Measurements from ENCODE around the gene SOBP.

GRCh38 chr6:107682721-107683120, 192.8 kb downstream of the SOBP start:
- TF ChIP-seq POLR2AphosphoS5 (IDR thresholded peaks at IDR 0.05), result no peak
- TF ChIP-seq POLR2A (IDR thresholded peaks at IDR 0.05), result no peak

Measured in breast epithelium (tissue), 3 donors.